CD4-positive, alpha-beta T cell (primary cell): ENCODE results near the gene TH. TPM values are rescaled to one million over a fixed set of nuclear protein-coding genes. Genes with fewer than 3 reads are reported as not detected.

Source experiments
- ATAC-seq: fragments of 200-7000 bp; cut with Tn5 transposase; one replicate; pipeline ENCODE4 v1.10.0; 2022; ENCODE audit warnings: mild to moderate bottlenecking; ENCODE audit not compliant: poor library complexity
- CTCF ChIA-PET: fragments of 350-600 bp; sonication (Branson Sonifier 250); formaldehyde crosslinking; loops from one replicate; lab custom pipeline; 2021; ENCODE audit warnings: antibody characterized with exemption, inconsistent platforms; lab: Charles Lee
- POLR2A ChIA-PET: fragments of 350-600 bp; sonication (Branson Sonifier 250); formaldehyde crosslinking; loops from one replicate; lab custom pipeline; 2021; ENCODE audit warnings: antibody characterized with exemption, inconsistent platforms; lab: Charles Lee
- DNase-seq, 14 experiments: peaks; one replicate each; pipeline ENCODE4 v3.0.0-alpha.2; 2013 to 2020; ENCODE audit warnings: mixed read lengths in 2 of 14
- H3K27ac ChIP-seq, 2 donors: one replicate each; pipeline versions ENCODE4 v1.5.1 to v1.7.0; 2013; ENCODE audit warnings: low read length in 2 of 2, low read depth in 1 of 2, mild to moderate bottlenecking in 1 of 2
- H3K27me3 ChIP-seq, 2 experiments: 1 replicate in 1 of 2; 2 replicates in 1 of 2; pipeline versions ENCODE4 v1.6.1 to v1.7.0; 2013; ENCODE audit warnings: low read length in 2 of 2, control low read depth in 1 of 2, mild to moderate bottlenecking in 1 of 2, moderate library complexity in 1 of 2; ENCODE audit not compliant: insufficient read depth in 2 of 2, control insufficient read depth in 1 of 2
- H3K36me3 ChIP-seq: one replicate; pipeline ENCODE4 v1.6.1; 2013; ENCODE audit warnings: low read length, control low read depth; ENCODE audit not compliant: insufficient read depth
- H3K4me1 ChIP-seq: one replicate; pipeline ENCODE4 v1.6.1; 2013; ENCODE audit warnings: low read length, control low read depth; ENCODE audit not compliant: insufficient read depth
- H3K4me3 ChIP-seq: one replicate; pipeline ENCODE4 v1.5.1; 2013; ENCODE audit warnings: mild to moderate bottlenecking, low read length, moderate library complexity
- H3K9me3 ChIP-seq, 2 experiments: 1 replicate in 1 of 2; 2 replicates in 1 of 2; pipeline versions ENCODE4 v1.6.1 to v1.7.0; 2013; ENCODE audit warnings: low read length in 2 of 2, mild to moderate bottlenecking in 2 of 2, control low read depth in 1 of 2, moderate library complexity in 1 of 2; ENCODE audit not compliant: control insufficient read depth in 1 of 2, insufficient read depth in 1 of 2
- H3K27ac Mint-ChIP-seq: one replicate; pipeline ENCODE4 v1.8.0; 2020; ENCODE audit warnings: mixed read lengths
- H3K27me3 Mint-ChIP-seq: one replicate; pipeline ENCODE4 v1.8.0; 2021; ENCODE audit warnings: mixed read lengths
- H3K36me3 Mint-ChIP-seq: one replicate; pipeline ENCODE4 v1.8.0; 2021; ENCODE audit warnings: low read depth, mixed read lengths
- H3K4me1 Mint-ChIP-seq: one replicate; pipeline ENCODE4 v1.8.0; 2021; ENCODE audit warnings: low read depth, mixed read lengths
- H3K4me3 Mint-ChIP-seq: one replicate; pipeline ENCODE4 v1.8.0; 2020; ENCODE audit warnings: mild to moderate bottlenecking, mixed read lengths
- H3K9me3 Mint-ChIP-seq: one replicate; pipeline ENCODE4 v1.8.0; 2020; ENCODE audit warnings: mixed read lengths
- CTCF ChIP-seq: fragments of 200-600 bp; IDR thresholded peaks from one replicate; pipeline ENCODE4 v1.8.0; 2022; ENCODE audit warnings: antibody characterized with exemption, mild to moderate bottlenecking
- intact Hi-C, 2 experiments: fragments of 100-400 bp; cut with DNase I in 1 of 2; cut with micrococcal nuclease in 1 of 2; formaldehyde crosslinking; loops; one replicate each; pipeline versions ENCODE4 v1.15.1 to v1.9.0; 2023 to 2025; cut with DNase I, micrococcal nuclease
- total RNA-seq, 174 experiments: library from RNA in 2 of 174; stranded (reverse) in 2 of 174; gene quantifications; one replicate each; pipeline ENCODE4 v1.2.3 and lab custom pipeline; 2021 to 2026

TH gene
- total RNA-seq, 2 experiments from 2014 or later: not detected

DNA sequence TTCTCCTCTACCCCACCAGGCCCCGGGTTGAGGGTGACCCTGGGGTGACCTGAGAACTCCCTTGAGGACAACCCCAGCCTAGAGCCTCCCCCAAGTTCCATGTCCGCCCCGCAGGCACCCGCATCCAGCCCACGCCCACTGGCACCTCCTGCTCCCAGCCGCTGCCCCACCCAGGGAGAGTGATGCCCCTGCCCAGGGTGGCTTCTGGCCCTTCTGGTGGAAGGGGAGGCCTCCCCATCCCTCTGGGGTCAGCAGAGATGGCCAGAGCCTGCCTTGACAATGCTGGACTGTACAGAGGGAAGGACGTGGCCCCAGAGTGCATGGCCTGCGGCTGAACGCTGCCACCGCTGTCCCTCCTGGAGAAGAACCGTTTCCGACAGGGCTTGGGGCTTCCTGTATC, 1.1 kb upstream of the TH start:
- H3K4me1 ChIP-seq: no peaks in the 10 kb centered on the region
- CTCF ChIA-PET: no interaction called here
- no peak overlapping the region for H3K27ac ChIP-seq
- ATAC-seq: no peak
- no peak overlapping the region for H3K4me3 ChIP-seq
- Mint-ChIP-seq H3K4me3 (no peak overlapping the region), H3K36me3 (no peaks in the 10 kb centered on the region), H3K27me3 (peaks cover 5% of the 10 kb centered on the region), H3K27ac (no peak overlapping the region), H3K4me1 (no peaks in the 10 kb centered on the region), H3K9me3 (no peaks in the 10 kb centered on the region)
- no peaks in the 10 kb centered on the region for H3K27me3 ChIP-seq
- intact Hi-C loops: no loop called here
- POLR2A ChIA-PET: no interaction called here
- H3K9me3 ChIP-seq: peaks cover 0 to 9% of the 10 kb centered on the region in 2 experiments
- no peaks in the 10 kb centered on the region for H3K36me3 ChIP-seq
- TF ChIP-seq CTCF: no peak
- no peak for DNase-seq

DNA sequence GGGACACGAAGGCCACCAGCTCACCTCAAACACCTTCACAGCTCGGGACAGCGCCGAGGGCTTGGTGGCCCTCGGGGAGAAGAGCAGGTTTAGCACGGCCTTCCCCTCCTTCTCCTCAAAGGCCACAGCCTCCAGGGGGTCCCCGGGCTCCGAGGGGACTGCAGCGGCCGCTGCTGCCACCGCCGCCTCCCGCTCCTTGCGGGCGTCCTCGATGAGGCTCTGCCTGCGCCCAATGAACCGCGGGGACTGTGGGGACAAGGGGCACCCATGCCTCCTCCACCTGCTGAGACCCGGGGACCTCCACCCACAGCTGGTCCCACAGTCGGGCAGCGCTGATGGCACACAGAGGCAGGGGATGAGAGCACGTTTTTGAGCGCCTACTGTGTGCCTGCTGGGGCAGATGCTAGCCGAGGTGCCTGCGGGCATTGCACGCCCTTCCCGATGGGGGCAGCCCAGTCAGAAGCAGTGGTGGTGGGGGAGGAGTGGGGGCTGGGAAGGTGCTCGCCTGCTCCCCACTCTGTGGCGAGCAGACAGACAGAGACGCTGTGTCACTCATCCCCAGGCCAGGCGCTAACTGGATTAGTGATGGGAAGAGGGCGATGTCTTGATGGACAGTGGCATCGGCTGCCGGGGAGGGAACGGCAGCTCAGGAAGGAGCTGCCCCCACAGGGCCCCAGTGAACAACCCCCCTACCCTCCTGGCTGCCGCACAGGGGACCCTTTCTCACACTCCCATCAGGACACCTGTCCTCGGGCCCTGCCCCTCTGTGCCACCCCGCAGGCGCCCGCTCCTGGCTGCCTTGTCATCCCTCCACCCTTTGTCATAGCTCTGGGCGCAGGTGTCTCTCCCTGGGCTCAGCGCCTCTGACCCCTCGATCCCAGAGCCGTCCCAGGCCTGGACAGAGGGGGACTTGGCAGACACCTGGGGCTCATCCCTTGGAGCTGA, 1.7 kb downstream of the TH start:
- no peak for TF ChIP-seq CTCF

DNA sequence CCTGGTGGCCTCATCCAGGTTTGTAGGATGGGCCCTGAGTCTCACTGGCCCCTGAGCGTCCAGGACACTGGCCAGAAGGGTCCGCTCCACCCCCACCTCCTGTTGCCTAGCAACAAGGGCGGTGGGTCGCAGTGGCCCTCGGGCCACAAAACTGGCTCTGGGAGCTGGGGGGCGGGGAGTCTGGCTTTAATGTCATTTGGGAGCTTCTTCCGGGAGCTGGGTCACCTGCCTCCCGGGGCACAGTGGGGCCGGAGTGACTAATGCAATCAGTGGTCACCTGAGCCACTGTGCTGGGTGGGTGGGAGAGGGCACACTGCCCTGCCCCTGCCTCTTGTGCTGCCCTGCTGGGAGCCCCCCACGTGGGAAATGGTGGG, 2.6 kb downstream of the TH start:
- Histone ChIP-seq H3K4me3 (no peak overlapping the region), H3K27ac (no peak overlapping the region), H3K36me3 (no peaks in the 10 kb centered on the region), H3K9me3 (peaks cover 0 to 10% of the 10 kb centered on the region in 2 experiments), H3K27me3 (peaks cover 0 to 12% of the 10 kb centered on the region in 2 experiments), H3K4me1 (peaks cover 5% of the 10 kb centered on the region)
- CTCF ChIA-PET: no interaction called here
- no peak for ATAC-seq
- intact Hi-C loops: no loop called here
- TF ChIP-seq CTCF: no peak
- Mint-ChIP-seq H3K27me3 (peaks cover 5% of the 10 kb centered on the region), H3K4me1 (no peaks in the 10 kb centered on the region), H3K36me3 (no peaks in the 10 kb centered on the region), H3K4me3 (no peak overlapping the region), H3K27ac (no peak overlapping the region), H3K9me3 (no peaks in the 10 kb centered on the region)
- POLR2A ChIA-PET: no interaction called here
- no peak for DNase-seq

More for the DNA sequence above, 1.7 kb downstream of the TH start:
- Histone ChIP-seq H3K27me3 (peaks cover 0 to 12% of the 10 kb centered on the region in 2 experiments), H3K27ac (no peak overlapping the region), H3K36me3 (no peaks in the 10 kb centered on the region), H3K4me1 (peaks cover 5% of the 10 kb centered on the region), H3K4me3 (no peak overlapping the region), H3K9me3 (peaks cover 0 to 9% of the 10 kb centered on the region in 2 experiments)
- no peak for DNase-seq
- Mint-ChIP-seq H3K36me3 (no peaks in the 10 kb centered on the region), H3K9me3 (no peaks in the 10 kb centered on the region), H3K27me3 (peaks cover 5% of the 10 kb centered on the region), H3K27ac (no peak overlapping the region), H3K4me3 (no peak overlapping the region), H3K4me1 (no peaks in the 10 kb centered on the region)
- no peak for ATAC-seq
- intact Hi-C loops: no loop called here
- ChIA-PET POLR2A (no interaction called here), CTCF (no interaction called here)
